HG03558 (cell line): ENCODE measurements around the gene LCK.

Experiments used
- ATAC-seq: cut with Tn5 transposase; IDR thresholded peaks from one replicate; pipeline ENCODE4 v1.9.1; 2021; ENCODE audit warnings: moderate number of reproducible peaks; ENCODE audit not compliant: unreplicated experiment; ENCODE audit errors: extremely low read depth

Gene LCK

GRCh38 chr1:32311709-32312393 is 60.8 kb downstream of the LCK start:
- no peak for ATAC-seq

GRCh38 chr1:32316903-32317277 is 65.8 kb downstream of the LCK start:
- ATAC-seq = no peak

DNA sequence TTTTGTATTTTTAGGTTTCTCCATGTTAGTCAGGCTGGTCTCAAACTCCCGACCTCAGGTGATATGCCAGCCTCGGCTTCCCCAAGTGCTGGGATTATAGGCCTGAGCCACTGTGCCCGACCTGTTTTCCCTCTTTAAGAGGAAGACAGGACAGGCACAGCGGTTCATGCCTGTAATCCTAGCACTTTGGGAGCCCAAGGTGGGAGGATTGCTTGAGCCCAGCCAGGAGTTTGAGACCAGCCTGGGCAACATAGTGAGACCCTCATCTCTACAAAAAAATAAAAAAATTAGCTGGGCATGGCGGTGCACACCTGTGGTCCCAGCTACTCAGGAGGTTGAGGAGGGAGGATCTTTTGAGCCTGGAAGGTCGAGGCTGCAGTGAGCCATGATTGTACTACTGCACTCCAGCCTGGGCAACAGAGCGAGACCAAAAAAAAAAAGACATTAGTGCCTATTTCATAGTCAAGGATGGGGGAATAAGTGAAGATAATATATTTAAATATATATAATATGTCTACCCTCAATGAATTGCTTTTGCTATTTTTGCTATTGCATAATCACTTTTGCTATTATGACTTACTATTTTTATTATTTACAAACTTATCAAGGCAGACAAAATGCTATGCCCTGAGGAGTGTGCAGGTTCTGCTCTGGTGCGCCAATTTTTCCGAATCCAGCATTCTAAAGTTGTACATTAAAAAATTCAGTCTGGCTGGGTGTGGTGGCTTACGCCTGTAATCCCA is 67.2 kb downstream of the LCK start:
- no peak for ATAC-seq

DNA sequence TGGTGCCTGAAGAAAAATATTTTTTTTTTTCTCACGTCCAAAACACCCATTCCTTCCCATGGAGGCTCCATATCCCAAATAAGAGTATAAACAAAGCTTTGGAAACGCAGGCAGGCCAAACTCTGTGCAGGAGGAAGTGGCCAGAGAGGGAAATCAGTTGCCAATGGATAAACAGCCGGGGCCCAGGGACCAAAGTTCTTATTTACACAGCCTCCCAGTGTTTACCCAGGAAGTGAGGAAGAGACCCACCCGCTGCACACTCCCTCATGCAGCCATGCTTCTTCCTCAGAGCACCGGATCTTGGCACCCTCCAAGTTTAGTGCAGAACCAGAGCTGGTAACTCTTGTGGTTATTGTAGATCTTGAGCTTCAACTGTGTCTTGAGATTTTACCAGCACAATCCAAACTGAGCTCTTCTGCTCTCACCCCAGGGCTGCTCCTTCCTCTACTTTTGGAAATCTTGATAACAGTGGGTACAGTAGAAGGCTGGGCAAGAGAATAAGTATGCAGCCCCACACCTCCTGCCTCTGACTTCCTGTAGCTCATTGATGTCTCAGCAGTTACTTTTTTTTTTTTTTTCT is 70.7 kb downstream of the LCK start:
- no peak for ATAC-seq

DNA sequence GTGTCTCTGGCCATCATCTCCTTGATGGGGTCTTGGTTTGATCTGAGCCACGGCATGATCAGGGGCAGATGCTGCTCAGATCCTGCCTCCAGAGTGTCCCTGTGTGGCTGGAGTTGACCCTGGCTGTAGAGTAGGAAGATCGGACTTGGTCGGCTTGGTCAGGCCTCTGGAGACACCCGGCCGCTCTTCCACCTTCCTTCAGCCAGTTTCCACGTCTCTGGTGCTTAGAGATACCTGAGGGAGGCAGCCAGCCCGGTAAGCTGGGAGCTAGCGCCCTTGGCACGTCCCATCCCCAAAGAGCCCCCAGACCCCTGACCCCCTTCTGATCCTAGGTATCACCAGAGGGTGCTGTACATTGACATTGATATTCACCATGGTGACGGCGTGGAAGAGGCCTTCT is 76.1 kb downstream of the LCK start:
- ATAC-seq = no peak

- no peak for ATAC-seq
Measured at GRCh38 chr1:32329931-32330466, 78.9 kb downstream of the LCK start.

DNA sequence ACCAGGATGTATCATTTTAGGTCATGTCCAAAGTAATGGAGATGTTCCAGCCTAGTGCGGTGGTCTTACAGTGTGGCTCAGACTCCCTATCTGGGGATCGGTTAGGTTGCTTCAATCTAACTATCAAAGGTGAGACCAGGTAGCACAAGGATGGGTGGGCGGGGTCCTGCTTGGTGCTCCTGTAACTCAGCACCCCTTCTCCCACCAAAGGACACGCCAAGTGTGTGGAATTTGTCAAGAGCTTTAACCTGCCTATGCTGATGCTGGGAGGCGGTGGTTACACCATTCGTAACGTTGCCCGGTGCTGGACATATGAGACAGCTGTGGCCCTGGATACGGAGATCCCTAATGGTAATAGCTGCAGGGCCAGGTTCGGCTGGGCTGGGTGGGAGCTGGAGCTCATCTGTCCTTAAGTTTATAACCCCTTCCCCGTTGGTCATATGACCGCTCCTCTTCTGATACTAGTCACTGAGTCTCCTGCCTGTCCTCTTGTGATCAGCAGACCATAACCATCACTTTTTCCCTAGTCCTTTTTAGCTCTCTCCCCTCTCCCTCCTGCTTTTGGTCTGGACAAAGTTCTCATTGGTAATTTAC is 79.6 kb downstream of the LCK start:
- ATAC-seq = no peak

DNA sequence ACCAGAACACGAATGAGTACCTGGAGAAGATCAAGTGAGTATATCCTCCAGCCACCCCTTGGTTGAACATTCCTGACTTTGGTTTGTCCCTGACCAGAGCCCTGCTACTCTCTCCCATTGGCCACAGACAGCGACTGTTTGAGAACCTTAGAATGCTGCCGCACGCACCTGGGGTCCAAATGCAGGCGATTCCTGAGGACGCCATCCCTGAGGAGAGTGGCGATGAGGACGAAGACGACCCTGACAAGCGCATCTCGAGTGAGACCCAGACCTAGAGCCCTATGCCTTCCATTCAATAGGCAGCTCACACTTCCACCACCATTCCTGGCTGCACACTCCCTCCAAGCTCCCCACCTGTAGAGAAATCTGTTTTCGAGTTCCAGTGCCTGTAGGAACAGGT is 80.5 kb downstream of the LCK start:
- no peak for ATAC-seq

GRCh38 chr1:32332290-32333079 is 81.4 kb downstream of the LCK start:
- no peak for ATAC-seq

DNA sequence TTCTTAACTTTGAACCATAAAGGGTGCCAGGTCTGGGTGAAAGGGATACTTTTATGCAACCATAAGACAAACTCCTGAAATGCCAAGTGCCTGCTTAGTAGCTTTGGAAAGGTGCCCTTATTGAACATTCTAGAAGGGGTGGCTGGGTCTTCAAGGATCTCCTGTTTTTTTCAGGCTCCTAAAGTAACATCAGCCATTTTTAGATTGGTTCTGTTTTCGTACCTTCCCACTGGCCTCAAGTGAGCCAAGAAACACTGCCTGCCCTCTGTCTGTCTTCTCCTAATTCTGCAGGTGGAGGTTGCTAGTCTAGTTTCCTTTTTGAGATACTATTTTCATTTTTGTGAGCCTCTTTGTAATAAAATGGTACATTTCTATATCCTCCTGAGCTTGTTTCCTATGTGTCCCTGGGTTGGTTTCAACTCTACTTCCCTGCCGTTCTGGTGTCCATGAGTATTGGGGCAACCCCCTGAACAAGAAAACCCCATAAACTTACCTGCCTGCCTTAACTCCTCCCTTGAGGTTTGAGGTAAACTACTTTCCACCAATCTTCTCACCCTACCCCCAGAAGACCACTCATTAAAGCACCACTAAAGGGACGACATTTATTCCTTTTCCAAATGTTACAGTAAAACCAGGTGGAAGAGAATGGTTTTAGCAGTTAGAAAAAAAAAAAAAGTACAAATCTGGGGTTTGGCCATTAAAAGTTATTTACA is 82.3 kb downstream of the LCK start:
- ATAC-seq = no peak

DNA sequence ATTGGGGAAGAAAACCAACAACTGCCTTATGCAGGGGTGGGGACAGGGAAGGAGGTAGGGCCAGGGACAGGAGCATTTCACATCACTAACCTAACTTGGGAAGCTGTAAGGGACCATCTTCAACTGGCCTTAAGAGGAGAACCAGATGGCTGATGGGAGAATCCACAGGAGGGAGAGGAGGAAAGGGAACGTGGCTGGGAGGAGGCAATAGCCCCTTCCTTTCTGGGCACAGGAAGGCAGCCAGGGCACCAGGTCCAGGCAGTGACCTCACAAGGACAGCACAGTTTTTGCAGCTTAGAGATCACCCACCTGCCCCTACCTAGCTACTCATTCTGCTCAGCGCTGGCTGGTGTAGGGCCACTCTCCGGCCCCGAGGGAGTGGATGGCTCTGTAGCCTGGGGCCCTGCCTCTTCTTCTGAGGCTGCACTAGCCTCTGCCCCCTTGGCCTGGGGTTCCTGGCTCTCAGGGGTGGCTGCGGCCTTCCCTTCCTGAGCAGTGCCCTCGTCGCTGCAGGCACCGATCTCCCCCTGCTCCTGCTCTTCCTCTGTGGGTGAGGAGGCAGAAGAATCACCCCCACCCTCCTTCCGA is 83.3 kb downstream of the LCK start:
- no peak for ATAC-seq

DNA sequence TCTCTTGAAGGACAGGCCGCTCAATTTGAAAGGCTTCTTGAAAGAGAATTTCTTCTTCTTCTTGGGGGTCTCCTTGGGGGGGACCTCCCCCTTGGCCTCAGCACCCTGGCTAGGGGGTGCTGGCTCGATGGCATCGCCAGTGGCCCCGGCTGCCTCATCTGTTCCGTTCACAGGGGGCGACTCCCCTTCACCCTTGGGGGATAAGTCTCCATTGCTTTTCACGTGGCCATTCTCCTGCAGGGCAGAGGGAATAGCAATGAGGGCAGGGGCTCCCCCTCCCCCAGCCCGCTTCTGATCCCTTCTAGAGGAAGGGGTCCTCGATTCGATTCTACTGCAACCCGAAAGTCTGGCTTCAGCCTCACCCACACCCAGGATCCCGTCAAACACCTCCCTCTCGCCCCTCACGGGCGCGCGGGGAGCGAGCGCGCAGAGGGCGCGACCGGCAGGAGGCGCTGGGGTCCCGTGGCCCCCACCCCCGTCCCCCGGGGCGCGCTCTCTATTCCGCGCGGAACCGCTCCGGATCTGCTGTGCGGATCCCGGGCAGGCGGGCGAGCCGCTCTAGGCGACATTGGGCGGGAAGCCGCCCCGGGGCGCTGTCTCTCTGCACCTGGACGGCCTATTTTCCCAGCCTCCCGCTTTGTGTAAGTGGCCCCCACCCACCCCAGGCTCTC is 83.9 kb downstream of the LCK start:
- no peak for ATAC-seq

DNA sequence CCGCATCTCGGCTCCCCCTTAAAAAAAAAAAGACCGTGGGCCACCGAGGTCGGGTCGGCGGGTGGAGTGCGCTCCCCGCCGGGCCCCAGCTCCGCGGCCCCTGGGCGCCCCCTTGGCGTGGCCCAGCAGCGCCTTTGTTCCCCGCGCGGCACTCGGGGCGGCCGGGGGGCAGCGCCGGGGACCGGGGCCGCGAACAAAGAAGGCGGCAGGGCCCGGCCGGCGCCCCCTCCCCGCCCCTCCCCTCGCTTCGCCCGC is 84.4 kb downstream of the LCK start:
- no peak for ATAC-seq
